SW 1271 (cell line): ENCODE data around the gene VASP.
A peak's percentile ranks its signal among the peaks of the same experiment; 100 is the strongest.
"Not testable (repeated sequence)": the region's sequence is repeated elsewhere in the genome, so short reads cannot be mapped to it uniquely, and the experiment has no call there.

Experiments
- DNase-seq, 2 experiments: peaks; one replicate each; lab custom pipeline; 2025; lab: John Stamatoyannopoulos, UW

The VASP gene

GRCh38 chr19:45497791-45498190 lies 9.5 kb upstream of the VASP start:
- DNase-seq = no peak

DNA sequence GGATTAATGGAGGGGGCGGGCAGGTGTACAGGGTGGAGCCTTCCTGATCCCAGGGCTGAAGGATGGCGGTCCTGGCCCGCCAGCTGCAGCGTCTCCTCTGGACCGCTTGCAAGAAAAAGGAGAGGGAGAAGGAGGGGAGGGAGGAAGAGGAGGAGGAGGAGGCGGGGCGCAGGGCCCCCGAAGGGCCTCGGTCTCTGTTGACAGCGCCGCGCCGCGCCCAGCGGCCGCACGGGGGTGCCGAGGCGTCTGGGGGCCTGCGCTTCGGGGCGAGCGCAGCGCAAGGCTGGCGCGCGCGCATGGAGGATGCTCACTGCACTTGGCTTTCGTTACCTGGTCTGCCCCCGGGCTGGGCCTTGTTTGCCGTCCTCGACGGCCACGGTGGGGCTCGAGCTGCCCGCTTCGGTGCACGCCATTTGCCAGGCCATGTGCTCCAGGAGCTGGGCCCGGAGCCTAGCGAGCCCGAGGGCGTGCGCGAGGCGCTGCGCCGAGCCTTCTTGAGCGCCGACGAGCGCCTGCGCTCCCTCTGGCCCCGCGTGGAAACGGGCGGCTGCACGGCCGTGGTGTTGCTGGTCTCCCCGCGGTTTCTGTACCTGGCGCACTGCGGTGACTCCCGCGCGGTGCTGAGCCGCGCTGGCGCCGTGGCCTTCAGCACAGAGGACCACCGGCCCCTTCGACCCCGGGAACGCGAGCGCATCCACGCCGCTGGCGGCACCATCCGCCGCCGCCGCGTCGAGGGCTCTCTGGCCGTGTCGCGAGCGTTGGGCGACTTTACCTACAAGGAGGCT lies 8.7 kb upstream of the VASP start, which contains the start of gene PPM1N:
Gene PPM1N (plus strand): TSS at position 33 of the 785 bp plus-strand sequence. CDS start 30 bp downstream, at position 63.
- no peak for DNase-seq

DNA sequence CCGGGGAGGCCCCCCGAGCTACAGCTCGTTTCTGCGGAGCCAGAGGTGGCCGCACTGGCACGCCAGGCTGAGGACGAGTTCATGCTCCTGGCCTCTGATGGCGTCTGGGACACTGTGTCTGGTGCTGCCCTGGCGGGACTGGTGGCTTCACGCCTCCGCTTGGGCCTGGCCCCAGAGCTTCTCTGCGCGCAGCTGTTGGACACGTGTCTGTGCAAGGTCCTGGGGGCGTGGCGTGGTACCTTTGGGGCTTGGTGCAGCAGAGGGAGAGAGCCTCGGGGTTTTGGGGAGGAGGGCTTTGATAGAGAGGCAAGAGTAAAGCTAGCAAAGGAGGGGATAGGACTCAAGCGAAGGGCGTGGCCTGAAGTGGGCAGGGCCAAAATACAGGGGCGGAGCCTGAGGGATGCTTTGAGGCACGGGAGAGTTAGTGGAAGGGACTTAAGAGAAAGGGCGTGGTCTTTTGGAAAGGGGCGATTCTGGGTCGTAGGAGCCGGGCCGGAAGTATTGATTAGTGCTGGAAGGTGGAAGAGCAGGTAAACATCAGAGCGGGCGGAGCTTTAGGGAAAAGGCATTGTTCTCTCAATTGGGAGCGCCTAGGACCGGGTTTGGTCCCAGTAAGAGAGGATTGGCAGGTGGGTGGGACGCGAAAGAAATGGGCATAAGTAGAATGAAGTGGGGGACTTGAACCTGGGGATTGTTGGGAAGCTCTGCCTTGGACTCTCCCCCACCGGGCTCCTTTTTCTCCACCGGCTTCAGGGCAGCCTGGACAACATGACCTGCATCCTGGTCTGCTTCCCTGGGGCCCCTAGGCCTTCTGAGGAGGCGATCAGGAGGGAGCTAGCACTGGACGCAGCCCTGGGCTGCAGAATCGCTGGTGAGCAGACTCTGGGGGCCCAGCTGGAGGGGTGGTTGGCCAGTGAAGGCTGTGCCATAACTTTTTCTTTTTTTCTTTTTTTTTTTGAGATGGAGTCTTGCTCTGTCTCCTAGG lies 7.8 kb upstream of the VASP start:
- DNase-seq = no peak

DNA sequence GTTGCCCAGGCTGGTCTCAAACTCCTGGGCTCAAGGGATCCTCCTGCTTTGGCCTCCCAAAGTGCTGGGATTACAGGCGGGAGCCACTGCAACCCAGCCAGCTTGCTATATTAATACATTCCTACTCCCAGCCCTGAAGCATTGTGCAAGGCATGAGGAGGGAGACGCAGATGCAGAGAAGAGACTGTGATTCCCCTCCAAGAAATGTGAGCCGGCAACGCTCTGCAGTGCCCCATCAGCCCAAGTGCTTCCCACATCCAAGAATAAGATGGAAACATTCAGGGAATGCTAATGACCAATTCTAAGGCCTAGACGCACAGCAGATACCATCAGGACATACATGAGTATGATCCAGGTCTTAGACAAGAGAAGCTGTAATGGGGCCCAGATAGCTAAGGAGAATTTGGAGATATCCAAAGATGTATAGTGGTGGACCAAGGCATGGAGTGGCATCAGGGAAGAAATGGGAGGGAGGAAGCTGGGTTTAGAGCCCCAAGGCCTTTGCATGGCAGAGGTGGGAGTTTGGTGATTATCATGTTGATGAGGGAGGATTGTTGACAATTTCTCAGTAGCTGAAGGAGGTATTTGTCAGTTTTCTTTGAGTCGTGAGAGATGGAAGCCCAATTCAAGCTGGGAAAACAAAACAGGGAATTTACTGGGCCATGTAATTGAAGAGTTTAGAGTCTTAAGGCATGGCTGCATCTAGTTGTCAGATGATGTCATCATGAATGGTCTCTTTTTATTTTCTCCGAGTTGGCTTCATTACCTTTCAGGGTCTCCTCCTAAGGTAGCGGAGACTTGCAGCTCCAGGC lies 6.2 kb upstream of the VASP start:
- no peak for DNase-seq

- DNase-seq = no peak
Observed at GRCh38 chr19:45501730-45502014, 5.6 kb upstream of the VASP start.

GRCh38 chr19:45502111-45502510 lies 5.2 kb upstream of the VASP start:
- no peak for DNase-seq

DNA sequence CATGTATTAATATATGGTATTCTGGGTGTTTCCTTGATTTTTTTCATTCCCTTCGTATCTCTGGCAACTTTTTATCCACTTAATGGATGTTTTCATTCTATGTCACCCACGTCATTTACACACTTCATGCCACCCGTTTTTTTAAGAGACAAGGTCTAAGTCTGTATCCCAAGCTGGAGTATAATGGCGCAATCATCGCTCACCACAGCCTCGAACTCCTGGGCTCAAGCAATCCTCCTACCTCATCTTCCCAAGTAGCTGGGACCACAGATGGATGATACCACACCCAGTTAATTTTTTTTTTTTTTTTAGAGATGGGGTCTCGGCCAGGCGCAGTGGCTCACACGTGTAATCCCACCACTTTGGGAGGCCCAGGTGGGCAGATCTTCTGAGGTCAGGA lies 3.4 kb upstream of the VASP start:
- DNase-seq = no peak

DNA sequence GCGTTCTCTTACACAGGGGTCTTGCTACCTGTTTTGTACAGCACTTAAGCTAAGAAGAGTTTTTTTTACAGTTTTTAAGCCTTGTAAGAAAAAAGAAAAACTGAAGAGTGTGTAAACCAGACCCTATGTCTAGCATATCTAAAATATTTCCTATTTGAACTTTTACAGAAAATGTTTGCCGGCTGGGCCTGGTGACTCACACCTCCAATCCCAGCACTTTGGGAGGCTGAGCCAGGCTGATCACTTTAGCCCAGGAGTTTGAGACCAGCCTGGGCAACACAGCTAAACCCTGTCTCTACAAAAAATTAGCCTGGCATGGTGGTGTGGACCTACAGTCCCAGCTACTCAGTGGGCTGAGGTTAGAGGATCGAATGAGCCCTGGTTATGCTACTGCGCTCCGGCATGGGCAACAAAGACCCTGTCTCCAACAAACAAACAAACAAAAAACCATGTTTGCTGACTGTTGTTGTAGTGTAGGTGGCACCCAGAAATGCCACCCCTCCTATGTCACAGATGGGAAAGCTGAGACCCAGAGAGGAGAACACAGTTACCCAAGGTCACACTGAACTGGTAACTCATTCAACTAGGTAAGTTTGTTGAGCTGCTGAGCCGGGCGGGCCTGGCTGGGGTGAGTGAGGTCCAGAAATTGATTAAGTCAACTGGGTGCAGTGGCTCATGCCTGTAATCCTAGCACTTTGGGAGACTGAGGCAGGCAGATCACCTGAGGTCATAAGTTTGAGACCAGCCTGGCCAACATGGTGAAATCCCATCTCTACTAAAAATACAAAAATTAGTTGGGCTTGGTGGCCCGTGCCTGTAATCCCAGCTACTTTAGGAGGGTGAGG lies 1.9 kb upstream of the VASP start:
- DNase-seq = no peak

DNA sequence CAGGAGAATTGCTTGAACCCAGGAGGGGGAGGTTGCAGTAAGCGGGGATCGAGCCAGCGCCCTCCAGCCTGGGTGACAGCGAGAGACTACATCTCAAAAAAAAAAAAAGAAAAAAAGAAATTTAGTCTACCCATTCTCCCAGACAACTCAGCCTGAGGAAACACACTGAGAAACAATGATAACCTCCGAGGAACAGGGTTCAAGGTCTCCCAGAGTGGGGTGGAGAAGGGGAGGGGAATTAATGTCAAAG lies 1.4 kb upstream of the VASP start:
- no peak for DNase-seq

- DNase-seq = peak; percentile 57 to 76
Observed at GRCh38 chr19:45506246-45506988, 862 bp upstream of the VASP start.

GRCh38 chr19:45507872-45508416 lies 665 bp downstream of the VASP start:
- no peak for DNase-seq

GRCh38 chr19:45508417-45508860 lies 1.2 kb downstream of the VASP start:
- DNase-seq = no peak

- DNase-seq = peak in 1 of 2 experiments; percentile 58
Observed at GRCh38 chr19:45508861-45509691, 1.8 kb downstream of the VASP start.

- DNase-seq = no peak
Observed at GRCh38 chr19:45509692-45510015, 2.4 kb downstream of the VASP start.

DNA sequence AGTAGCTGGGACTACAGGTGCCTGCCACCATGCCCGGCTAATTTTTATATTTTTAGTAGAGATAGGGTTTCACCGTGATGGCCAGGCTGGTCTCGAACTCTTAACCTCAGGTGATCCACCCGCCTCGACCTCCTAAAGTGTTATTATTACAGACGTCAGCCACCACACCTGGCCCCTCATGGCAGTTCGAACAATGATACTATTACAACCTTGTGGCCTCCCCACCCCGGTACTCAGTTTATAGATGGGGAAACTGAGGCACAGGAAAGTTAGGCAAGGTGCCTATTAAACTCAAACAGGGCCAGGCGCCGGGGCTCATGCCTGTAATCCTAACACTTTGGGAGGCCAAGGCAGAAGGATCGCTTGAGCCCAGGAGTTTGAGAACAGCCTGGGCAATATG lies 3.1 kb downstream of the VASP start:
- not testable (repeated sequence) for DNase-seq

DNA sequence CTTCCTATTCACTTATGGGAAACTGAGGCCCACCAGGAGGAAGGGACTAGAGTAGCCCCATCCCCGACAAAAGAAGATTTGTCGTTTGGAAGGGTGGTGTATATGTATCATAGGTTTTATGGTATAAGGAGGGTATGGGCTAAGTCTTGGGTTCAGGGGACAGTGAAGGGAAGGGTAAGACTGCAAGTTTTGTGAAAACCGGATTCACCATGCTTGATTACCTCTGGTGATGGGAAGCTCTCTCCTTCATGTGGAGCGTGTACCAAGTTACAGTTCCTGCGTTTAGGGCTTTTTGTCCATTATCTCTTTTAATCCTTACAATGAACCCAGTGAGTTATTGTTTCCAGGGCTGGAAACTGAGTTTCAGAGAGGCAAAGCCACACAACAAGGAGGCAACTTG lies 3.8 kb downstream of the VASP start:
- DNase-seq = no peak

DNA sequence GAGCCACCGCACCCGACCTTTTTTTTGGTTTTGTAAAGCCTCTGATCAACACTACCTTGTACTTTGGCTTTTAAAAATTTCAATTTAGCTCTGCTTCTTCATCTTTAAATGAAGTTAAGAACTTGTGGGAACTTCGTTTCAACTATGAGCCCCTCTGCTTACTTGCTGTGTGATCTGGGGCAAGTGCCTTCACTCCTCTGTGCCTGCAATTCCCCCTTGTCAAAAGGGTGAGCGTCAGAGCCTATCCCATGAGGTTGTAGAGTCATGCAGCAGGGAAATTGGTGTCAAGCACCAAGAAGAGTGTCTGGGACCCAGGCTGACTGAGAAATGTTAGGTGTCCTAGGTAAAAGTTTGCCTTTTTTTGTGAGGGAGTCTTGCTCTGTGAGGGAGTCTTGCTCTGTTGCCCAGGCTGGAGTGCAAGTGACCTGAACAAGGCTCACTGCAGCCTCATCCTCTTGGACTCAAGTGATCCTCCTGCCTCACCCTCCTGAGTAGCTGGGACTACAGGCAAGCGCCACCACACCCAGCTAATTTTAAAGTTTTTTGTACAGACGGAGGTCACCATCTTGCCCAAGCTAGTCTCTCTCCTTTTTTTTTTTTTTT lies 5.7 kb downstream of the VASP start:
- DNase-seq = no peak

DNA sequence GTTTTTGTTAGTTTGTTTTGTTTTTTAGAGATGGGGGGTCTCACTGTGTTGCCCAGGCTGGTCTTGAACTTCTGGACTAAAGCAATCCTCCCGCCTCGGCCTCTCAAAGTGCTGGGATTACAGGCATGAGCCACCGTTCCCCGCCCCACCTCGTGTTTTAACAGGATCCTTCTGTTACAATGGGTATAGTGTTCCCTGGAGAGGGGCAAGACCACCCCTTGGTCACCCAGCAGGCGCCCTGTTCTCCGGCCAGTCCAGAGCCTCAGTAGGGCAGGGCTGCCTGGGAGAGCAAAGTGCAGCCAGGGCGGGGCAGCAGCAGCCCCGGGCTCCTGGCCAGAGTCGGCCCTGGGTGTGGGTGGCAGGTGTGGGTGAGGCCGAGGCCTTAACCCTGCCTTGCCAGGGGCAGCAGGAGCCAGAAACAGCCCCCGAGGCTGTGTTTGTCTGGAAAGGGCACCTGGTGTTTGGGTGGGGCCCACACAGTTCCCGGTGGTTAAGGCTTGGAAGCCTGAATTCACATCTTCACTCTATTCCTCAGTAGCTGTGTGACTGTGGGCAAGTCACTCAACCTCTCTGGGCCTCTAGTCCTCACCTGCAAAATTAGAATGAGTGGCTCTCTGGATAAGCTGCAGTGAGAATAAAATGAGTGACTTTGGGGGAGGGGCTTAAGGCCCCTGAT lies 7.2 kb downstream of the VASP start:
- no peak for DNase-seq
